KOPT-K1 (cell line): ENCODE measurements around the gene STAT5A.
A peak's percentile ranks its signal among the peaks of the same experiment; 100 is the strongest.
"Not testable (repeated sequence)": the region's sequence is repeated elsewhere in the genome, so short reads cannot be mapped to it uniquely, and the experiment has no call there.

Source experiments
- H3K27ac ChIP-seq: fragments of 200-600 bp; sonication (generic); 2 replicates; pipeline ENCODE4 v1.5.1; 2016; ENCODE audit warnings: antibody characterized with exemption, mild to moderate bottlenecking, low read depth, low read length; ENCODE audit not compliant: poor library complexity, severe bottlenecking
- H3K36me3 ChIP-seq: fragments of 200-600 bp; sonication (generic); 2 replicates; pipeline ENCODE4 v1.5.1; 2017; ENCODE audit warnings: antibody characterized with exemption, mild to moderate bottlenecking, low read length, moderate library complexity; ENCODE audit not compliant: insufficient read depth
- H3K9me3 ChIP-seq: fragments of 200-600 bp; sonication (generic); 2 replicates; pipeline ENCODE4 v1.5.1; 2017; ENCODE audit warnings: antibody characterized with exemption, low read length, mild to moderate bottlenecking; ENCODE audit not compliant: insufficient read depth, poor library complexity, severe bottlenecking

STAT5A gene

GRCh38 chr17:42253578-42253977, 34.7 kb upstream of the STAT5A start:
- no peaks in the 10 kb centered on the region for H3K9me3 ChIP-seq
- no peak overlapping the region for H3K27ac ChIP-seq
- H3K36me3 ChIP-seq = no peaks in the 10 kb centered on the region

DNA sequence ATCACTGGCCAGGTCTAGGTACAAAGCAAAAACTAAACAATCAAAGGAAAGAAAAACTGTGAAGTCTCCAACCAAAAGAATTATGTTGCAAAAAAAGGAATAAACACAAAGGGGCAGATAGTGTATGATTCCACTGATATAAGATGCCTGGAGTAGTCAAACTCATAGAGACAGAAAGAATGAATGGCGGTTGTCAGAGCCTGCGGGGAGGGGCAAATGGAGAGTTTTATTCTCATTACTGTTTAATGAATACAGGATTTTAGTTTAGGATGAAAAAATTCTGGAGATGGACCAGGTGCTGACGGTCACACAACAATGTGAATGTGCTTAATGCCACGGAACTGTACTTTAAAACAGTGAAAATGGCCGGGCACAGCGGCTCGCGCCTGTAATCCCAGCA, 32.9 kb upstream of the STAT5A start:
- Histone ChIP-seq H3K27ac (no peak overlapping the region), H3K9me3 (no peaks in the 10 kb centered on the region), H3K36me3 (no peaks in the 10 kb centered on the region)

GRCh38 chr17:42260318-42260717, 28.0 kb upstream of the STAT5A start:
- peaks cover 4% of the 10 kb centered on the region for H3K9me3 ChIP-seq
- peaks cover 3% of the 10 kb centered on the region; the same call in 1 of the 2 replicates for H3K36me3 ChIP-seq
- H3K27ac ChIP-seq = no peak overlapping the region

DNA sequence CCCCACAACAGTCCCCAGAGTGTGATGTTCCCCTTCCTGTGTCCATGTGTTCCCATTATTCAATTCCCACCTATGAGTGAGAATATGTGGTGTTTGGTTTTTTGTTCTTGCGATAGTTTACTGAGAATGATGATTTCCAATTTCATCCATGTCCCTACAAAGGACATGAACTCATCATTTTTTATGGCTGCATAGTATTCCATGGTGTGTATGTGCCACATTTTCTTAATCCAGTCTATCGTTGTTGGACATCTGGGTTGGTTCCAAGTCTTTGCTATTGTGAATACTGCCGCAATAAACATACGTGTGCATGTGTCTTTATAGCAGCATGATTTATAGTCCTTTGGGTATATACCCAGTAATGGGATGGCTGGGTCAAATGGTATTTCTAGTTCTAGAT, 23.9 kb upstream of the STAT5A start:
- not testable (repeated sequence) for H3K27ac ChIP-seq, H3K36me3 ChIP-seq, H3K9me3 ChIP-seq

GRCh38 chr17:42266462-42266861, 21.8 kb upstream of the STAT5A start:
- peaks cover 5% of the 10 kb centered on the region; the same call in 1 of the 2 replicates for H3K36me3 ChIP-seq
- H3K27ac ChIP-seq = no peak overlapping the region
- peaks cover 7% of the 10 kb centered on the region for H3K9me3 ChIP-seq

- peaks cover 5% of the 10 kb centered on the region; the same call in 1 of the 2 replicates for H3K36me3 ChIP-seq
Observed at GRCh38 chr17:42266918-42267766, 21.2 kb upstream of the STAT5A start.

GRCh38 chr17:42268236-42268635, 20.1 kb upstream of the STAT5A start:
- Histone ChIP-seq H3K36me3 (peaks cover 5% of the 10 kb centered on the region; the same call in 1 of the 2 replicates), H3K27ac (no peak overlapping the region), H3K9me3 (peaks cover 7% of the 10 kb centered on the region)

More at GRCh38 chr17:42266918-42267766, 21.2 kb upstream of the STAT5A start:
- Histone ChIP-seq H3K9me3 (peaks cover 7% of the 10 kb centered on the region), H3K27ac (no peak overlapping the region)

DNA sequence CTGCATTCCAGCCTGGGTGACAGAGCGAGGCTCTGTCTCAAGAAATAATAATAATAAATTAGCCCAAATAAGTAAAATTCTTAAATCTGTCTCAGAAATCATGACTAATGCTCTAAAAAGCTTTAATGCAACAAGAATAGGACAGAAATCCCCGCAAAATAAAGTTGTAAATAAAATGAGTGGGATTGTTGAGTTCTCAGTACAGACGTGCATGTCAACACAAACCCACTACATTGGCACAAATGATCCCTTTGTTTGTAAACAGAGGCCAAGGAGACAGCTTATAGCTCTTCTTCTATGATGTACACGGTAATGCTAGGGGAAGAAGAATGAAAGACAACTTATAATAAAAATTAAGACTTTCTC, 18.1 kb upstream of the STAT5A start:
- Histone ChIP-seq H3K27ac (no peak overlapping the region), H3K9me3 (peaks cover 5% of the 10 kb centered on the region), H3K36me3 (peaks cover 4% of the 10 kb centered on the region; the same call in 1 of the 2 replicates)

DNA sequence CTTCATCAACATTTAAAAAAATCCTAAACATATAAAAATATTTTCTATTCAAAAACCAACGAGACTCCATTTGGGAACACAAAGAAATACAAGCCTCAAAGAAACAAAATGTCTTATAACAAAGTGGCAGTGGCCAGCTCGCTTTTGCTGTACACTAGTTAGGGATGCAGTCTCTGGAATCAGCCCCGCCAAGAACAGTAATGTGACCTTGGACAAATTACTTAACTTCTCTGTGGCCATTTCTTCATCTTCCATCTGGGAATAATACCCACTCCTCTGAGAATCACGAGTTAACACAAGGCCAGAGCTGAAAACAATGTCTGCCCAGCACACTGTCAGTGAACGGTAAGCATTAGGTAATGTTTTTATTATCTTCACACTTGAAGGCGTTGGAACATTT, 17.7 kb upstream of the STAT5A start:
- H3K36me3 ChIP-seq = peaks cover under 1% of the 10 kb centered on the region; the same call in 1 of the 2 replicates
- no peak overlapping the region for H3K27ac ChIP-seq
- peaks cover under 1% of the 10 kb centered on the region for H3K9me3 ChIP-seq

- Histone ChIP-seq H3K36me3 (no peaks in the 10 kb centered on the region), H3K9me3 (no peaks in the 10 kb centered on the region), H3K27ac (no peak overlapping the region)
Observed at GRCh38 chr17:42271006-42271778, 17.1 kb upstream of the STAT5A start.

DNA sequence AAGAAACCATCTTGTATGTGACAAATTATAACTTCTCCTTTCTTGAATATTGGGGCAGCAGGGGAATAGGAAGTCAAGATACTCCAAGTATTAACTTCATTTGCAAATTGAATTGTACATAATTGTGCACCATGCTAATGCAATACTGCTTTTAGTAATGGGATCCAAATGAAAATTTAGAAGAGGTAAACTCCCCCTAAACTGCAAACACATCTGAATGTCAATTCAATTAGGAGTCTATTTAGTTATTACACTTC, 16.6 kb upstream of the STAT5A start:
- H3K36me3 ChIP-seq = no peaks in the 10 kb centered on the region
- no peak overlapping the region for H3K27ac ChIP-seq
- no peaks in the 10 kb centered on the region for H3K9me3 ChIP-seq

GRCh38 chr17:42272162-42272907, 16.0 kb upstream of the STAT5A start:
- H3K27ac ChIP-seq = peak overlapping the region; percentile 79
- H3K36me3 ChIP-seq = no peaks in the 10 kb centered on the region
- no peaks in the 10 kb centered on the region for H3K9me3 ChIP-seq

DNA sequence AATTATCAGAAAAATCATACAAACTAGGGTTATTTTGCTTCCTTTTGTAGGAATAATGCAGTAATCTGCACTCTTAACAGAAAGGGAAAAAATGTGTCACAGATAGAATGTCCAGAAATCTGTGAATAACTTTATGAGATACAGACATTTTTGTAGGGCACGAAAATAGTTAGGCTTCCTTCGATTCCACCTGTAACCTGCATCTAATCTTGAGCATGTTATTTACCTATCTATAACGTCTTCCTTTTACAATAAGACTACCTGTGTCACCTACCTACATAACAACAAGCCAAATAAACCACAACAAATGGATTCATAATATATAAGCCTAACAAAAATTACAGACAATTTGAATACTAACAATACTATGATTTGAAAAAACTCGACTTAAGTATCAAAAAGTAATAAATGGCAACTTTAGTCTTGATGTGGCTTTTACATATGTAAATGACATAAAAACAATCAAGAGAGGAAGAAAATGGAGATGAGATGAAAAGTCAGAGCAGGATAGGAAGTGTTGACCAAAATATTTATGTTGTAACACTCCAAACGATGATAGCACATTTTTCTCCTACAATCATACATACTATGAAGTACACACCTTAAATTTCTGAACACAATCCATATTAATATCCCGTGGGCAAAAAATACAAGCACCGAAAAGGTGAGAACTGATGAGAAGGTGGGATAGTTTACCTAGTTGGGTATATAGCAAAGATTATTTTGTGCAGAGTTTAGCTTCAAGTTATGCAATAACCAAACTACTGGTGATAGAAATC, 14.6 kb upstream of the STAT5A start:
- Histone ChIP-seq H3K27ac (peak overlapping the region; percentile 79), H3K36me3 (no peaks in the 10 kb centered on the region)

GRCh38 chr17:42274253-42274542, 14.1 kb upstream of the STAT5A start:
- H3K36me3 ChIP-seq = no peaks in the 10 kb centered on the region; the same call in 1 of the 2 replicates
- no peaks in the 10 kb centered on the region for H3K9me3 ChIP-seq
- peak overlapping the region; percentile 79 for H3K27ac ChIP-seq

More for the DNA sequence above, 14.6 kb upstream of the STAT5A start:
- no peaks in the 10 kb centered on the region for H3K9me3 ChIP-seq
